Coronary artery (tissue), 2 donors: ENCODE measurements around the gene TUBB4A.

Experiments used
- DNase-seq: peaks from one replicate; pipeline ENCODE4 v3.0.0-alpha.2; 2017; ENCODE audit warnings: low spot score
- H3K27ac ChIP-seq, 2 donors: fragments of 200-600 bp; sonication (generic); one replicate each; pipeline ENCODE4 v1.5.1; 2016 to 2019
- H3K4me3 ChIP-seq: fragments of 200-600 bp; sonication (generic); 2 replicates; pipeline ENCODE4 v1.5.1; 2016; ENCODE audit warnings: mild to moderate bottlenecking, moderate library complexity
- CTCF ChIP-seq: fragments of 200-600 bp; sonication (generic); IDR thresholded peaks from one replicate; pipeline ENCODE4 v1.5.1; 2019; ENCODE audit warnings: antibody characterized with exemption

TUBB4A gene

GRCh38 chr19:6534451-6535093 is 32.5 kb upstream of the TUBB4A start:
- DNase-seq: no peak
- TF ChIP-seq CTCF: no peak
- H3K4me3 ChIP-seq: no peak overlapping the region
- no peak overlapping the region for H3K27ac ChIP-seq

- TF ChIP-seq CTCF: no peak
- H3K27ac ChIP-seq: no peak overlapping the region
- no peak for DNase-seq
Observed at GRCh38 chr19:6533746-6534418, 31.8 kb upstream of the TUBB4A start.

GRCh38 chr19:6533000-6533328 is 30.9 kb upstream of the TUBB4A start:
- DNase-seq: no peak
- no peak overlapping the region for H3K27ac ChIP-seq
- no peak overlapping the region for H3K4me3 ChIP-seq
- TF ChIP-seq CTCF: no peak

More at GRCh38 chr19:6533746-6534418, 31.8 kb upstream of the TUBB4A start:
- H3K4me3 ChIP-seq: no peak overlapping the region

- DNase-seq: no peak
- no peak for TF ChIP-seq CTCF
- no peak overlapping the region for H3K27ac ChIP-seq
- H3K4me3 ChIP-seq: no peak overlapping the region
Observed at GRCh38 chr19:6532244-6532999, 30.3 kb upstream of the TUBB4A start.

- Histone ChIP-seq H3K27ac (no peak overlapping the region), H3K4me3 (no peak overlapping the region)
- DNase-seq: no peak
- no peak for TF ChIP-seq CTCF
Observed at GRCh38 chr19:6531956-6532243, 29.8 kb upstream of the TUBB4A start.

- TF ChIP-seq CTCF: no peak
- peak overlapping the region in 1 of 2 donors; percentile 59 for H3K27ac ChIP-seq
- H3K4me3 ChIP-seq: peak overlapping the region; percentile 76
- no peak for DNase-seq
Observed at GRCh38 chr19:6531163-6531955, 29.2 kb upstream of the TUBB4A start.
